ENCODE data around the gene NLRP1. TPM values are rescaled to one million over a fixed set of nuclear protein-coding genes. Genes with fewer than 3 reads are reported as not detected.

NLRP1 gene
- polyA plus RNA-seq, 1 donor from 2014 or later = 255 TPM

DNA sequence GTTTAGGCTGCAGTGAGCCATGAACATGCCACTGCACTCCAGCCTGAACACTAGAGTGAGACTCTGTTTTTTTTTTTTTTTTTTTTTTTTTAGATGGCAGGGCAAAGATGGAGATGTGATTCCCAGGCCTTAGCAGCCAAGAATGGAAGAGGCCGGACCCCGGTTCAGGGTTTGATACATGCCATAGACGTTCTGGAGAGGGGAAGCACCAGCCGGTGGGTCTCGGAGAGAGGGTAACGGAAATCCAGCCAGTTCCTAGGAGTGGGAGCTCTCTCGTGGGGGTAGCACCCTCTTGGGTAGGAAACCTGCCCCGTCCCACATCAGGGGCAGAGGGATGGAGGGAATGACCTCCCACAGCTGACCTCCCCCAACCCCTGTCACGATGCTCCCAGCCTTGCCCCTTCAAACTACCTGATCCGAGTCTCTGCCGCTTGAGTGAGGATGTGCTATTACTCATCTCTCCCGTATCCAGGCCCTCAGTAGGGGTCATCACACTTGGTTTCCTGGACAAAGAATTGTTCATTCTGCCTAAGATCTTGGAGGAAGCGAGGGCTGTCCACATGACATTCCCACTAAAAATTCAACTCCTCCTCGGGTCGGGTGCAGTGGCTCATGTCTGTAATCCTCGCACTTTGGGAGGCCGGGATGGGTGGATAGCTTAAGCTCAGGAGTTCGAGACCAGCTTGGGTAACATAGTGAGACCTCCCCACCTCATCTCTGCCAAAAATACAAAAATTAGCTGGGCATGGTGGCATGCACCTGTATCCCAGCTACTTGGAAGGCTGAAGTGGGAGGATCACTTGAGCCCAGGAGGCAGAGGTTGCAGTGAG, 50.6 kb downstream of the NLRP1 start:
- Histone ChIP-seq H4K20me1 (ENCODE audit: insufficient read depth) (no peaks in the 10 kb centered on the region), H2AFZ (ENCODE audit: low read depth, low read length) (no peak overlapping the region), H3K79me2 (replicated peaks; ENCODE audit: insufficient read depth, low read length) (no peaks in the 10 kb centered on the region), H3K36me3 (ENCODE audit: insufficient read depth, low read length) (no peaks in the 10 kb centered on the region), H3F3A (ENCODE audit: insufficient read depth, low read length, poor library complexity, severe bottlenecking) (no peaks in the 10 kb centered on the region), H3K4me2 (ENCODE audit: low read length) (no peak overlapping the region), H3K9me3 (ENCODE audit: low read length) (no peaks in the 10 kb centered on the region), H3K4me3 (ENCODE audit: low read length) (no peak overlapping the region), H3K9ac (ENCODE audit: low read length) (no peak overlapping the region), H3K27ac (ENCODE audit: low read length) (no peak overlapping the region), H3K9me2 (ENCODE audit: insufficient read depth, low read length) (no peaks in the 10 kb centered on the region), H3K27me3 (ENCODE audit: insufficient read depth, low read depth, low read length) (no peaks in the 10 kb centered on the region)
- TF ChIP-seq MXI1 (conservative IDR thresholded peaks at IDR 0.05; ENCODE audit: poor library complexity, severe bottlenecking) = no peak
- no peak for TF ChIP-seq EP300 (conservative IDR thresholded peaks at IDR 0.05; ENCODE audit: poor library complexity, severe bottlenecking)
- TF ChIP-seq, protein P1, sequence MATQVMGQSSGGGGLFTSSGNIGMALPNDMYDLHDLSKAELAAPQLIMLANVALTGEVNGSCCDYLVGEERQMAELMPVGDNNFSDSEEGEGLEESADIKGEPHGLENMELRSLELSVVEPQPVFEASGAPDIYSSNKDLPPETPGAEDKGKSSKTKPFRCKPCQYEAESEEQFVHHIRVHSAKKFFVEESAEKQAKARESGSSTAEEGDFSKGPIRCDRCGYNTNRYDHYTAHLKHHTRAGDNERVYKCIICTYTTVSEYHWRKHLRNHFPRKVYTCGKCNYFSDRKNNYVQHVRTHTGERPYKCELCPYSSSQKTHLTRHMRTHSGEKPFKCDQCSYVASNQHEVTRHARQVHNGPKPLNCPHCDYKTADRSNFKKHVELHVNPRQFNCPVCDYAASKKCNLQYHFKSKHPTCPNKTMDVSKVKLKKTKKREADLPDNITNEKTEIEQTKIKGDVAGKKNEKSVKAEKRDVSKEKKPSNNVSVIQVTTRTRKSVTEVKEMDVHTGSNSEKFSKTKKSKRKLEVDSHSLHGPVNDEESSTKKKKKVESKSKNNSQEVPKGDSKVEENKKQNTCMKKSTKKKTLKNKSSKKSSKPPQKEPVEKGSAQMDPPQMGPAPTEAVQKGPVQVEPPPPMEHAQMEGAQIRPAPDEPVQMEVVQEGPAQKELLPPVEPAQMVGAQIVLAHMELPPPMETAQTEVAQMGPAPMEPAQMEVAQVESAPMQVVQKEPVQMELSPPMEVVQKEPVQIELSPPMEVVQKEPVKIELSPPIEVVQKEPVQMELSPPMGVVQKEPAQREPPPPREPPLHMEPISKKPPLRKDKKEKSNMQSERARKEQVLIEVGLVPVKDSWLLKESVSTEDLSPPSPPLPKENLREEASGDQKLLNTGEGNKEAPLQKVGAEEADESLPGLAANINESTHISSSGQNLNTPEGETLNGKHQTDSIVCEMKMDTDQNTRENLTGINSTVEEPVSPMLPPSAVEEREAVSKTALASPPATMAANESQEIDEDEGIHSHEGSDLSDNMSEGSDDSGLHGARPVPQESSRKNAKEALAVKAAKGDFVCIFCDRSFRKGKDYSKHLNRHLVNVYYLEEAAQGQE (IDR thresholded peaks at IDR 0.05; ENCODE audit: borderline replicate concordance) = no peak
- TF ChIP-seq, protein P2, sequence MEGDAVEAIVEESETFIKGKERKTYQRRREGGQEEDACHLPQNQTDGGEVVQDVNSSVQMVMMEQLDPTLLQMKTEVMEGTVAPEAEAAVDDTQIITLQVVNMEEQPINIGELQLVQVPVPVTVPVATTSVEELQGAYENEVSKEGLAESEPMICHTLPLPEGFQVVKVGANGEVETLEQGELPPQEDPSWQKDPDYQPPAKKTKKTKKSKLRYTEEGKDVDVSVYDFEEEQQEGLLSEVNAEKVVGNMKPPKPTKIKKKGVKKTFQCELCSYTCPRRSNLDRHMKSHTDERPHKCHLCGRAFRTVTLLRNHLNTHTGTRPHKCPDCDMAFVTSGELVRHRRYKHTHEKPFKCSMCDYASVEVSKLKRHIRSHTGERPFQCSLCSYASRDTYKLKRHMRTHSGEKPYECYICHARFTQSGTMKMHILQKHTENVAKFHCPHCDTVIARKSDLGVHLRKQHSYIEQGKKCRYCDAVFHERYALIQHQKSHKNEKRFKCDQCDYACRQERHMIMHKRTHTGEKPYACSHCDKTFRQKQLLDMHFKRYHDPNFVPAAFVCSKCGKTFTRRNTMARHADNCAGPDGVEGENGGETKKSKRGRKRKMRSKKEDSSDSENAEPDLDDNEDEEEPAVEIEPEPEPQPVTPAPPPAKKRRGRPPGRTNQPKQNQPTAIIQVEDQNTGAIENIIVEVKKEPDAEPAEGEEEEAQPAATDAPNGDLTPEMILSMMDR (IDR thresholded peaks at IDR 0.05; ENCODE audit: poor library complexity, severe bottlenecking) = no peak
- no peak for TF ChIP-seq RAD21 (conservative IDR thresholded peaks at IDR 0.05)
- TF ChIP-seq TAF1 (IDR thresholded peaks at IDR 0.05; ENCODE audit: low read depth) = no peak
- no peak for TF ChIP-seq EZH2 (IDR thresholded peaks at IDR 0.05; ENCODE audit: borderline replicate concordance, insufficient read depth, low read length, poor library complexity, severe bottlenecking)
- TF ChIP-seq SMC3 (conservative IDR thresholded peaks at IDR 0.05; ENCODE audit: poor library complexity) = no peak
- TF ChIP-seq POLR2AphosphoS5 (IDR thresholded peaks at IDR 0.05) = no peak

DNA sequence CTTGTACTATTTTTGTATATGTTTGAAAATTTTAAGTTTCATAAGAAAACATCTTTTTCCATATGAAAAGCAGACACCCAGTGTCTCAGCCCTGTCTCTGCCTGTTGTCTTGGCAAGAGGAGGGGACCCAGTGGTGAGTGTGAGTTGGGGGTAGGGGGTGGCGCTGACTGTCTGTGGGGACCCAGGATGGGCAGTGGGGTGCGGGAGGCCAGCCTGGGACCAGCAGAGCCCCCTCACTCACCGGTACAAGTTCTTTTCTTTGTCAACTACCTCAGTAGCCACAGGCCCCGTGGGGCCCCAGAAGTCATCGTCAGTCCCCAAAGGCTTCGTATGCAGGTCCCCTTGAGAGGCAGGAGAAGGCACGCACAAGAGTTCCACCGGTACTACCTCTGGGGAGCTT, 51.7 kb downstream of the NLRP1 start:
- Histone ChIP-seq H3K27me3 (ENCODE audit: insufficient read depth, low read depth, low read length) (no peaks in the 10 kb centered on the region), H3K79me2 (replicated peaks; ENCODE audit: insufficient read depth, low read length) (no peaks in the 10 kb centered on the region), H3K4me2 (ENCODE audit: low read length) (no peak overlapping the region), H3K9ac (ENCODE audit: low read length) (no peak overlapping the region), H3K9me3 (ENCODE audit: low read length) (no peaks in the 10 kb centered on the region), H2AFZ (ENCODE audit: low read depth, low read length) (no peak overlapping the region), H3K4me3 (ENCODE audit: low read length) (no peak overlapping the region), H3F3A (ENCODE audit: insufficient read depth, low read length, poor library complexity, severe bottlenecking) (no peaks in the 10 kb centered on the region), H3K36me3 (ENCODE audit: insufficient read depth, low read length) (no peaks in the 10 kb centered on the region), H4K20me1 (ENCODE audit: insufficient read depth) (no peaks in the 10 kb centered on the region), H3K9me2 (ENCODE audit: insufficient read depth, low read length) (no peaks in the 10 kb centered on the region), H3K27ac (ENCODE audit: low read length) (no peak overlapping the region)
- TF ChIP-seq TAF1 (IDR thresholded peaks at IDR 0.05; ENCODE audit: low read depth) = no peak
- TF ChIP-seq POLR2AphosphoS5 (IDR thresholded peaks at IDR 0.05) = no peak
- TF ChIP-seq RAD21 (conservative IDR thresholded peaks at IDR 0.05) = no peak
- no peak for TF ChIP-seq SMC3 (conservative IDR thresholded peaks at IDR 0.05; ENCODE audit: poor library complexity)
- TF ChIP-seq MXI1 (conservative IDR thresholded peaks at IDR 0.05; ENCODE audit: poor library complexity, severe bottlenecking) = no peak
- no peak for TF ChIP-seq EZH2 (IDR thresholded peaks at IDR 0.05; ENCODE audit: borderline replicate concordance, insufficient read depth, low read length, poor library complexity, severe bottlenecking)
- no peak for TF ChIP-seq EP300 (conservative IDR thresholded peaks at IDR 0.05; ENCODE audit: poor library complexity, severe bottlenecking)
- TF ChIP-seq, protein P1 (IDR thresholded peaks at IDR 0.05; ENCODE audit: borderline replicate concordance) = no peak
